ENCODE results near the gene LAMP5. TPM values are rescaled to one million over a fixed set of nuclear protein-coding genes. Genes with fewer than 3 reads are reported as not detected.

LAMP5 gene
- total and polyA plus RNA-seq, 2 experiments from 2014 or later = 0.21 to 0.29 TPM

GRCh38 chr20:9557411-9557810, 43.0 kb downstream of the LAMP5 start (continued):
- TF ChIP-seq JUNB (IDR thresholded peaks at IDR 0.05; ENCODE audit: unreplicated experiment) (no peak), ZNF114 (CRISPR knock-in tag; IDR thresholded peaks at IDR 0.05) (no peak), ETS1 (IDR thresholded peaks at IDR 0.05) (no peak), CTCF (conservative IDR thresholded peaks at IDR 0.05; ENCODE audit: low read depth in 2 of 2) (no peak), POLR2AphosphoS5 (IDR thresholded peaks at IDR 0.05; ENCODE audit: low read depth) (no peak), REST (IDR thresholded peaks at IDR 0.05; ENCODE audit: unreplicated experiment) (no peak)

GRCh38 chr20:9565910-9566550, 51.6 kb downstream of the LAMP5 start:
- Histone ChIP-seq H3K4me2 (no peak overlapping the region), H3F3A (replicated peaks; ENCODE audit: low read depth) (no peaks in the 10 kb centered on the region), H3K4me3 (no peak overlapping the region), H3K27ac (ENCODE audit: low read depth) (no peak overlapping the region), H2AFZ (no peak overlapping the region), H3K9me2 (ENCODE audit: insufficient read depth) (no peaks in the 10 kb centered on the region), H3K4me1 (ENCODE audit: insufficient read depth) (0 out of 2 replicates have a peak, but pooled peaks cover 2% of the 10 kb centered on the region), H3K36me3 (ENCODE audit: insufficient read depth) (no peaks in the 10 kb centered on the region), H4K20me1 (replicated peaks; ENCODE audit: insufficient read depth) (no peaks in the 10 kb centered on the region), H3K79me2 (replicated peaks; ENCODE audit: insufficient read depth) (no peaks in the 10 kb centered on the region), H3K27me3 (ENCODE audit: insufficient read depth) (peaks cover 9% of the 10 kb centered on the region)
- peaks cover 6% of the 10 kb centered on the region for H3K4me1 Mint-ChIP-seq
- DNase-seq (ENCODE audit: low spot score) = no peak
- H3K4me3 Mint-ChIP-seq = no peak overlapping the region
- no peak overlapping the region for H3K27ac Mint-ChIP-seq
- H3K9me3 Mint-ChIP-seq = no peaks in the 10 kb centered on the region
- H3K27me3 Mint-ChIP-seq (ENCODE audit: insufficient read depth, low read depth, poor library complexity) = peaks cover 8% of the 10 kb centered on the region
- H3K36me3 Mint-ChIP-seq (ENCODE audit: low read depth) = no peaks in the 10 kb centered on the region; the same call in 2 of the 3 replicates
- ATAC-seq = no peak
- TF ChIP-seq ZNF331 (CRISPR knock-in tag; IDR thresholded peaks at IDR 0.05; ENCODE audit: low read depth) = no peak
- TF ChIP-seq CTCF (conservative IDR thresholded peaks at IDR 0.05; ENCODE audit: low read depth in 2 of 2) = no peak
- TF ChIP-seq NANOG (IDR thresholded peaks at IDR 0.05; ENCODE audit: borderline replicate concordance) = no peak
- no peak for TF ChIP-seq JUNB (IDR thresholded peaks at IDR 0.05; ENCODE audit: unreplicated experiment)
- TF ChIP-seq CREB1 (CRISPR knock-in tag; IDR thresholded peaks at IDR 0.05; ENCODE audit: low read depth) = no peak
- no peak for TF ChIP-seq ZNF114 (CRISPR knock-in tag; IDR thresholded peaks at IDR 0.05)

All from GM23338 (cell line).